GM19324 (cell line): Measurements from ENCODE around the gene SCNN1A.

Source experiments
- ATAC-seq: cut with Tn5 transposase; IDR thresholded peaks from one replicate; pipeline ENCODE4 v1.9.1; 2021; ENCODE audit warnings: mild to moderate bottlenecking, moderate library complexity; ENCODE audit not compliant: unreplicated experiment, low FRiP score

The SCNN1A gene

DNA sequence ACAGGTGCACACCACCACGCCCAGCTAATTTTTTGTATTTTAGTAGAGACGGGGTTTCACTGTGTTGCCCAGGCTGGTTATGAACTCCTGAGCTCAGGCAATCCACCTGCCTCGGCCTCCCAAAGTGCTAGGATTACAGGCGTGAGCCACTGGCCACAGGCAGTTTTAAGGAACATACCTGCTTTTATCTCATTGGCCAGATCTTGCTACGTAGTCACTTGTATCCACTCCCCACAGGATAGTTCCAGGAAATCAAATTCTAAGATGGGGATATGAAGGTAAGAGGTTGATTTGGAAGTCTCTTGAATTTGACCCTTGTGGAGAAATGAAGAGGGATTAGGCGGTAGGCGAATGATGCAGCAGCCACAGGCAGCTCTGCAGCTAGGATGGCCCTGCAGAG is 73.6 kb downstream of the SCNN1A start:
- ATAC-seq, result no peak

DNA sequence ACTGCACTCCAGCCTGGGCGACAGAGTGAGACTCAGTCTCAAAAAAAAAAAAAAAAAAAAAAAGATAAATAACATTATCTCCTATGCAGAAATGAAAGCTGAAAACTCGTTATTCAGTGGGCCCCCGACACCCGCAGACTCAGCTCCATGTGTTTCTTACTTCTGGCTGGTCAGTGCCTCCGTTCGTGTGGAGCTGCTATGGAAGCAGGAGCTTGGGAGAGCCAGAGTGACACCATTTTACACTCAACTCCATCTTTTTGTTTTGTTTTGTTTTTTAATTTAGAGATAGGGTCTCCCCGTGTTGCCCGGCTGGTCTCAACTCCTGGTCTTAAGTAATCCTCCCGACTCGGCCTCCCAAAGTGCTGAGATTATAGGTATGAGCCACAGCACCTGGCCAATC is 78.2 kb downstream of the SCNN1A start:
- ATAC-seq, result no peak
